GM18517 (cell line): ENCODE data around the gene PSME1.
A peak's percentile ranks its signal among the peaks of the same experiment; 100 is the strongest.

Source experiments
- ATAC-seq: cut with Tn5 transposase; IDR thresholded peaks from one replicate; pipeline ENCODE4 v1.9.1; 2021; ENCODE audit warnings: mild to moderate bottlenecking, moderate library complexity; ENCODE audit not compliant: unreplicated experiment

Gene PSME1

DNA sequence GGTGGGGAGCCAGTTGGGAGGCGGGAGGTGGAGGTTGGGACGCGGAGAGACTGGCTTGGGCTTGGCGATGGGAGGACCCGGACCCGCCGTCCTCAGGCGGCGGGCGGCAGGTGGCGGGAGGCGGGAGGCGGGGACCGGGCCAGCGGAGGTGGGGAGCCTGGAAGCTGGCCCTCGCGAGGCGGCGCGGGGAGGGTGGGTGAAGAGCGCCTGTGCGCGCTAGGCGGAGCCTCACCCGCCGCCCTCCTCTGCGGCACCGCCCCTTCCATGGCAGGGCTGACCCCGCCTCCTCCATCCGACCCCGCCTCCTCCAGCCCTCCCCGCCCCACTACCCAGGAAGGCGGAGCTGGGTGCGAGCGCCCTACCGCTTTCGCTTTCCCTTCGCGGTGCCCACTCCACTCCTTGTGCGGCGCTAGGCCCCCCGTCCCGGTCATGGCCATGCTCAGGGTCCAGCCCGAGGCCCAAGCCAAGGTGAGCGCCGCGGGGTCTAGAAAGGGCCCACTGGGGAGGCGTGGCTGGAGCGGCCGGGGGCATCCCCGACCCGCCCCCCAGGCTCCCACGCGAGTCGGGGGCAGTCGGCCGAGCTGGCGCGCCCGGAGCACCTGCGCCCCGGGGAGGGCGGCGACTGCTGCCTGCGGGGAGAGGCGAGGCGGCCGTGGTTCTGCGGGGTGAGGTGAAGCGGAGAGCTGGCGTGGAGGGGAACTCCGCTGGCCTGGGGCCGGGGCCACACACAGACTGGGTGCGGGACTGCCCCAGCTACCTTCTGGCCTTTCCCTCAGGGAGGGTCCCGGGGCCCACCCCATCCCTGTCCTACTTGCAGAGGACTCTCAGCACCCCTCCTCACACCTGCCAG lies at the start of gene PSME1:
Gene PSME1 (plus strand): TSS at position 361 of the 850 bp plus-strand sequence. CDS start 69 bp downstream, at position 430.
- peak; percentile 57 for ATAC-seq

DNA sequence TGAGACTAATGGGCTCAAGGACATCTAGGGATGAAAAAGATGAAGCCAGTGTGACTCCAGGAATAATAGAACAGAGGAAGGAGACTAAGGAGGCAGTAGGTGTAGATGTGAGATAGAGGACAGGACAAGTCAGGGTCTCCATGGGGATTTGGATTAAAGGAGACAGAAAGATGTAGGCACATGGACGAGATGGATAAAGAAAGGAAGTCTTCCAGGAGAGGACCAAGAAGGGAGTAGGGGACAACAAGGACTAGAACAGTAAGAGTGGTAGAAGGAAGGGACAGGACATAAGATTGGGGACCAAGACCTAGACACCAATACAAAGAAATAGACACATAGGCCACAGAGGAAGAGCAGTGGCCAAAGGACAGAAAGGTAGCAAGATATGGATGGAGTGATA lies 49.0 kb upstream of the PSME1 start:
- no peak for ATAC-seq

DNA sequence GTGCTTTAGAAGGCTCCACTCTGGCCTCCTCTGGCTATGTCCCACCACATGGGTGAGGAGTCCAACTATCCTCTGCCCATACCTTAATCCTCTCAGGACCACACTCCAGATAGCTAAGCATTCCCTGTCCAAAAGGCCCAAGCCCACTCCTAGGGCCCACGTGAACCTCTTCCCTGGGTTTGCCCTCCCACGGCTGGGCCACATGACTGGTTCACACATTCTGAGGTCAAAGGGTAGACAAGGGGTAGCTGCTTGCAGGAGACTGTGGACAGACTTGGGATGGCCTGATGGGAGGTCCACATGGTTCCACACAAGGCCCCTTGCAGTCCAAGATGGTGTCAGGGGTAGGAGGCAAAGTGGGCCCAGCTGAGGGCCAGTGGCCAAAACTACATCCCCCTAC lies 47.9 kb upstream of the PSME1 start:
- no peak for ATAC-seq

- ATAC-seq = no peak
These were observed 46.1 kb upstream of the PSME1 start for GRCh38 chr14:24089890-24090289.

DNA sequence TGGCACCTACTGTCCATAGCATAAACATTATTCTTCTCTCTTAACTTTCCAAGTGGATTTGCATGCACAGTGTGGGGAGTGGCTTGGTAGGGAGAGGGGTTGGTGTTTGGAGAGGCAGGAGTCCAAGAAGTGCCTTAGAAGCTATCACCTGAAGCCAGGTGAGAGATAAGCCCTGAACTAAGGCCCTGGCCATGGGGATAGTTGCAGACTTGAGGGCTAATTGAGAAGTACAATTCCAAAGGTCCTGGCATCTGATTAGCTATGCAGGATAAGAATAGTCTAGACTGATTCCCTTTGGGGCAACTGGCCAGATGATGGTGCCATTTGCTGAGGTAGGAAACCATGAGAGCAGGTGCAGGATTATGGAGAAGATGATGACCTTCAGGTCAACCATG lies 43.9 kb upstream of the PSME1 start:
- ATAC-seq = no peak

DNA sequence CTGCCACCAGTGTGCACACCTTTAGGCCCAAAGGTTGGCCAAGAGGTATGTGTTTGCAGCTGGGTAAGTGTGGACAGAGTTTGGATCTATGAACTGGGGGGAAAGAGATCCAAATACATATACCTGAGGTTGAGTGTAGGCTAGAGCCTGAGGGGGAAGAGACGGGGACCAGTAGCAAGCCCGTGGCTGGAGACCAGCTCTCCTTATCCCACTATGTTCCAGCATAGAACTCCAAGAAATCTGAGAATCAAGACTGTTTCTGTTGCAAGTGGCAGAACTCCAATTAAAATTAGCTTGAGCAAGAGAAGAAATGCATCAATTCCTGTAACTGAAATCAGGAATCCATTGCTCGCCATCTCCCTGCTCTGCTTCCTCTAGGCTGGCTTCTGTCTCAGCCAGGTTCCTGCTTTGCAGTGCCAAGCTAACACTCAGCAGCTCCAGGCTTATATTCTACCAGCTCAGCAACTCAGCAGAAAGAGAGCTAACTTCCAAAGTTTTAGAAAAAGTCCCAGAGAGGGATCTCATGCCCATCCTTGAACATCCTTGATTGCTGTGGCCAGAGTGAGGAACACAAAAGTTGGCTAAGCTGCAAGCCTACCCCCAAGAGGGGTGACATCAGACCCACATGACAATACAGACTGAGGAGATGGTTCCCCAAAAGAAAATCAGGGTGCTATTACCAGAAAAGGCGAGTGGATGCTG lies 43.3 kb upstream of the PSME1 start:
- ATAC-seq = no peak

DNA sequence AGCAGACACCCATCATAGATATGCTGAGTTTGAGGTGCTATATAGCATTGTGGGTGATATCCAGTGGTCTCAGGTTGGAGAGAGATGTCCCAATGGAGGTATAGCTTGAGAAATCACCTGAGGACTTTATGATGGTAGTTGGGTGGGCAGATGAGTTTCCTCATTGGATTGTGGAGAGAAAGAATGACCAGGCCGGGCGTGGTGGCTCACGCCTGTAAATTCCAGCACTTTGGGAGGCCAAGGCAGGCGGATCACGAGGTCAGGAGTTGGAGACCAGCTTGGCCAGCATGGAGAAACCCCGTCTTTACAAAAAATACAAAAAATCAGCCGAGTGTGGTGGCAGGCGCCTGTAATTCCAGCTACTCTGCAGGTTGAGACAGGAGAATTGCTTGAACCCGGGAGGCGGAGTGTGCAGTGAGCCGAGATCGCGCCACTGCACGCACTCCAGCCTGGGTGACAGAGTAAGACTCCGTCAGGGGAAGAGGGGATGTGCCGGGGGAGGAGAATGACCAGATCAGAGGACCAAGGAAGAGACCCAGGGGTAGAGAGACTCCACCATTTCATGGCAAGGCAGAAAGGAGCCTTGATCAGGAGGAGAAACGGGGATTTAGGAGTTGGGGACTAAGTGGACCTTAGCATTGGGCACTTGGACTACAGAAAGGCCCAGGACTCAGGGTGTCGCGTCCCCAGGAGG lies 42.6 kb upstream of the PSME1 start:
- ATAC-seq = no peak

DNA sequence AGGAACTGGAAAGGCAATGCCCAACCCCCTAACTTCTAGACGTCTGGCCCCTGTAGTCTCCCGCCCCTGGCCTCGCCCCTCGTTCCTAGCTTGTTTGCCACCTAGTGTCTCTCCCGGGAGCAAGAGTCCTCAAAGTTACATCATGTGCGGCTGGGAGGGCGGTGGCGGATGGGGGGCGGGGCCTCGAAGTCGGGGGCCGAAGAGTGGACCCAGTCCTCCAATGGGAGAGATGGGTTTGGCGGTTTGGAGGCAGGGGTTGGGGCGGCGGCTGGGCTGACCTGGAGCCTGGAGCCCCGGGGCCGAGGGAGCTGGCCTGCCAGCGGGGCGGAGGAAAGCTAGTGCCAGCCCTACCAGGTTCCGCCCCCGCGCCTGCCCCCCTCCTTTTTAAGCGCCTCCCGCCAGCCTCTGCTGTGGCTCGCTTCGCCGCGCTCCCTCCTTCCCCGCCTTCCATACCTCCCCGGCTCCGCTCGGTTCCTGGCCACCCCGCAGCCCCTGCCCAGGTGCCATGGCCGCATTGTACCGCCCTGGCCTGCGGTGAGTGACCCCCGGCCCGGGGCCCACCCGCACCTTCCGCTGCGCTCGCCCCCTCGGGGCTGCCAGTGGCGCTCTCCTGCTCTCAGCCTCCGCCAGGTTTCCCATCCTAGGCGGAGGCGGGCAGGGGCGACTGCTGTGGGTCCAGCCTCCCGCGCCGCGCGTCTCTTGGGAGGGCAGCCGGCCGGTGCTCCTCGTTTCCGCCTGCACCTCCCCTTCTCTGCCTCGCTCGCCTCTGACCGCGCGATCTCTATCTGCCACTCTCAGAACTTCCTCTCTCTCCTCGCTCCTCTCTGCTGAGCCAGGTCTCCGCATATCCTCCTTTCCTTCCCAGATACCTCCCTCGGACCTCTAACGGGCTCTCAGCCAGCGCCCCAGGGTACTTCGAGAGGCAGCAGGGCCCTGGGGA lies 41.8 kb upstream of the PSME1 start, which contains the start of gene PCK2:
Gene PCK2 (plus strand): TSS at position 411 of the 940 bp plus-strand sequence. CDS start 95 bp downstream, at position 506.
- ATAC-seq = peak; percentile 35

GRCh38 chr14:24094841-24095270 lies 41.1 kb upstream of the PSME1 start:
- ATAC-seq = no peak

GRCh38 chr14:24095271-24096068 lies 40.5 kb upstream of the PSME1 start:
- peak; percentile 74 for ATAC-seq

GRCh38 chr14:24096545-24097181 lies 39.3 kb upstream of the PSME1 start:
- ATAC-seq = no peak

DNA sequence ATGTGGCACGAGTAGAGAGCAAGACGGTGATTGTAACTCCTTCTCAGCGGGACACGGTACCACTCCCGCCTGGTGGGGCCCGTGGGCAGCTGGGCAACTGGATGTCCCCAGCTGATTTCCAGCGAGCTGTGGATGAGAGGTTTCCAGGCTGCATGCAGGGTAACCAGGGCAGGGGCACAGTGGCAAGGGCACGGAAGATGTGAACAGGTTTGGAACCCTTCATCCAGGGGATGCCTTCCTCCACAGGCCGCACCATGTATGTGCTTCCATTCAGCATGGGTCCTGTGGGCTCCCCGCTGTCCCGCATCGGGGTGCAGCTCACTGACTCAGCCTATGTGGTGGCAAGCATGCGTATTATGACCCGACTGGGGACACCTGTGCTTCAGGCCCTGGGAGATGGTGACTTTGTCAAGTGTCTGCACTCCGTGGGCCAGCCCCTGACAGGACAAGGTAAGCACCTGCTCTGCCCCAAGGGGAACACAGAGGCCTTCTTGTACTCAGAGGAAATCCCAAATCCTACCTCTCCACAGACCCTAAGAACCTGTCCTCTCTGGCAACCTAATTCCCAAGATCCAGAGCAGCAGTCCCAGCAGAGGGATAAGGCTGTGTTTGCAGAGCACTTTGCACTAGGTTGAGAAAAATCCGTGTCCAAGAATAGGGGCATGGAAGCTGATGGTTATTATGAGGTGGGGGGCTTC lies 37.6 kb upstream of the PSME1 start:
- ATAC-seq = no peak

DNA sequence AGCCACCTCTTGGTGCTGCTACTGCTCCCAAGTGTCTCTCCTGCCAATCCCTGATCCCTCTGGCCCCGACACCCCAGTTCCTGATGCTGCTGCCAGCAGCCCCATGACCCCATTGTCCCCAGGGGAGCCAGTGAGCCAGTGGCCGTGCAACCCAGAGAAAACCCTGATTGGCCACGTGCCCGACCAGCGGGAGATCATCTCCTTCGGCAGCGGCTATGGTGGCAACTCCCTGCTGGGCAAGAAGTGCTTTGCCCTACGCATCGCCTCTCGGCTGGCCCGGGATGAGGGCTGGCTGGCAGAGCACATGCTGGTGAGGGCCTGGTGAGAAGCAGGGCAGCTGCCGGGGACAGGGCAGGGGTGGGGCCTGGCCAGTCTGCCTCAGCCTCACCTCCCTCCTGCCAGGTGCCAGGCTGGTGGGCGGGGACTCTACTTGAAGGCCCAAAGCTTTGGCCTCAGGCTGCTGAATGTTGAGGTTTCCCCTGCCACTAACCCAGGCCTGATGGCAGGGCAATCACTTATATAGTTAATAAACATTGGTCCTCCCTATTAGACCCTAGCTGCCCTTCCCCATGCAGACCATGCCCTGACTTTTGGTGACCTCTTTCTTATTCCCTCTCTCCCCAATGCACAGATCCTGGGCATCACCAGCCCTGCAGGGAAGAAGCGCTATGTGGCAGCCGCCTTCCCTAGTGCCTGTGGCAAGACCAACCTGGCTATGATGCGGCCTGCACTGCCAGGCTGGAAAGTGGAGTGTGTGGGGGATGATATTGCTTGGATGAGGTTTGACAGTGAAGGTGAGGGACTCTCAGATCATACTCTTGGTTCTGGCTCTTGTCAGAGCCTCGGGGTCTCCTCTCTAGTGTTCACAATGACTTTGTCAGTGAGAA lies 36.8 kb upstream of the PSME1 start:
- ATAC-seq = no peak

DNA sequence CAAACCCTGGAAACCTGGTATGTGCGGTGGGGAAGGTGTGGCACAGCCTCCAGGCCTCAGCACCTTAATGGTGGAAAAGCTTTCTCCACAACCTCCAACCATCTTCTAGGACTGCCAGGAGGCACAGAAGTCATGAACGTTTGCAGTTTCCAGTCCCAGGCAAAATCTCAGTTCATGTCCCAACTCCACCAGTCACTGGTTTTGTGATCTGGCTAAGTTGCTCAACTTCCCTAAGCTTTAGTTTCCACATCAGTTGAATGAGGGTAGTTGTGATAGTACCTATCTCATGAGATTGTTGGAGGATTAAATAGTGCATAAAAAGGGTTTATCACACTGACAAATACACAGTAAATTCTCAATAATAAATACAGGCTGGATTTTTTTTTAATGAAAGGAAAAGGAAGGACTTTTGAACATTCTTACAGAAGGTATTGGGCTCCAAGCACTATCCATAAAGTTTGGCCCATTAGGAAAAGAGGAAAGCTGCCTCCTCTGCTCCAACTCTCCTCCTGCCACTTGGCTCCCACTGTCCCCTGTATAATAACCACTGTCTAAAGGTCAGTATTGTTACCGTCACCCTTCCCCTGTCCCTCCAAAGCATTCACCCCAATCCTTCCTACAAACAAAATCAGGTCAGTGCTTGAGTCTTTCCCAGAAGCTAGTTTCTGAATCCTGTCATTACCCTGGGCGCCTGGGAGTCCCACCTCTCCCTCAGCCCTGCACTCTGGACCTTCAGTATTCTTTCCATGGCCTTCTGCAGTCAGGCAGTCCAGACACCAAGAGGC lies 35.6 kb upstream of the PSME1 start:
- ATAC-seq = no peak

DNA sequence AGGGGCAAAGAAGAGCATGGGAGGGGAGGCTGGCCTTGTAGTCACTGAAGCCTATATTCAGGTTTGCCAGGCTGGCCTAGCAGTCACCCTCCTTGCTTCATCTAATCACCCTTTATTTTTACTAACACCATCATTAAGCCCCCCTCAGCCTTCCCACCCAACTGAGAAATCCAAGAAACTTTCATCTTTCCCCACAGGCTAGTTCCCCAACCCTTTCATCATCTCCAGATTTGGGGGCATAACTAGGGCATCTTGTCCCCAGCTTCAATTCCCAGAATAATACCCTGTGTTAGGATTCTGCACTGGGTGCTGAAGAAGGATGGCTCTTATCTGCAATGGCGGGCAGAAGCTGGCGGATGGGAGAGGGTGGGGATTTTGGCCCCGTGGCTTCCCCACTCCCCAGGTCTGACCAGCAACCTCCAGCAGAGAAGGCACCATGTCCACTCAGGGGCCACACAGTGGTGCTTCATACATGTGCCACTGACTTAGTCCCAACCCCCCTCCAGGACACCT lies 35.0 kb upstream of the PSME1 start:
- no peak for ATAC-seq

- ATAC-seq = no peak
These were observed 33.5 kb upstream of the PSME1 start for GRCh38 chr14:24102357-24103048.
